AG09319 (cell line): ENCODE data around the gene NBAS.

Experiments
- DNase-seq: peaks from one replicate; pipeline ENCODE4 v3.0.0-alpha.2; 2010; ENCODE audit warnings: low read depth; ENCODE audit errors: extremely low read depth
- TF ChIP-seq, protein P1 (sequence below): IDR thresholded peaks from 2 replicates; pipeline ENCODE4 v1.5.1; 2011; ENCODE audit warnings: low read depth, mild to moderate bottlenecking, inconsistent platforms, low read length, moderate library complexity

The NBAS gene

GRCh38 chr2:15577071-15577735 is 16.1 kb upstream of the NBAS start:
- peak; percentile 54 for DNase-seq
- TF ChIP-seq, protein P1, sequence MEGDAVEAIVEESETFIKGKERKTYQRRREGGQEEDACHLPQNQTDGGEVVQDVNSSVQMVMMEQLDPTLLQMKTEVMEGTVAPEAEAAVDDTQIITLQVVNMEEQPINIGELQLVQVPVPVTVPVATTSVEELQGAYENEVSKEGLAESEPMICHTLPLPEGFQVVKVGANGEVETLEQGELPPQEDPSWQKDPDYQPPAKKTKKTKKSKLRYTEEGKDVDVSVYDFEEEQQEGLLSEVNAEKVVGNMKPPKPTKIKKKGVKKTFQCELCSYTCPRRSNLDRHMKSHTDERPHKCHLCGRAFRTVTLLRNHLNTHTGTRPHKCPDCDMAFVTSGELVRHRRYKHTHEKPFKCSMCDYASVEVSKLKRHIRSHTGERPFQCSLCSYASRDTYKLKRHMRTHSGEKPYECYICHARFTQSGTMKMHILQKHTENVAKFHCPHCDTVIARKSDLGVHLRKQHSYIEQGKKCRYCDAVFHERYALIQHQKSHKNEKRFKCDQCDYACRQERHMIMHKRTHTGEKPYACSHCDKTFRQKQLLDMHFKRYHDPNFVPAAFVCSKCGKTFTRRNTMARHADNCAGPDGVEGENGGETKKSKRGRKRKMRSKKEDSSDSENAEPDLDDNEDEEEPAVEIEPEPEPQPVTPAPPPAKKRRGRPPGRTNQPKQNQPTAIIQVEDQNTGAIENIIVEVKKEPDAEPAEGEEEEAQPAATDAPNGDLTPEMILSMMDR, result peak; percentile 94

DNA sequence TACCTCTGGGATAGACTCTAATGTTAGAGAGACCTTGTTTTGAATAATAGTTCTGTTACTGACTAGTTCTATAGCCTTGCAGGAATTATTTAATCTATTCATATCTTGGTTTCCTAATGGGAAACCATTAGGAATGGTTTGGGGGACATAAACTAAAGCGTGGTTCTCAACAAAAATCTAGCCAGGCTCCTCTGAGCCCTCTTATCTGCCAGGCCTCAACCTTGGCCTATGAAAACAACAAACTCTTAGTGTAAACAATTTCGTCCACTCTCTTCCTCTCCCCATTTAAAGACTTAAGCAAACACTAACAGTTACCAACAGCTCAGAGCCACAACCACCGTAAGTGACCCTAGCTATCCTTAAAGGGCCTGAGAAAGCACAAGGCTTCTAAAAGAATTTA is 10.6 kb upstream of the NBAS start:
- TF ChIP-seq, protein P1, result no peak
- DNase-seq, result no peak

GRCh38 chr2:15570104-15570503 is 9.0 kb upstream of the NBAS start:
- TF ChIP-seq, protein P1, result no peak

GRCh38 chr2:15568874-15569273 is 7.7 kb upstream of the NBAS start:
- DNase-seq, result no peak
- TF ChIP-seq, protein P1, result no peak

More at GRCh38 chr2:15570104-15570503, 9.0 kb upstream of the NBAS start:
- DNase-seq, result no peak

- no peak for DNase-seq
- TF ChIP-seq, protein P1, result no peak
Measured at GRCh38 chr2:15566912-15567311, 5.8 kb upstream of the NBAS start.

GRCh38 chr2:15565994-15566671 is 5.0 kb upstream of the NBAS start:
- TF ChIP-seq, protein P1, result no peak
- DNase-seq, result no peak

- DNase-seq, result no peak
- TF ChIP-seq, protein P1, result no peak
Measured at GRCh38 chr2:15565392-15565791, 4.3 kb upstream of the NBAS start.
